ENCODE results near the gene SLC7A9.

GRCh38 chr19:32824916-32825608, 44.5 kb downstream of the SLC7A9 start:
- no peak for TF ChIP-seq CTCF (IDR thresholded peaks at IDR 0.05; ENCODE audit: poor library complexity, severe bottlenecking)
- no peak for TF ChIP-seq POLR2AphosphoS5 (IDR thresholded peaks at IDR 0.05)
- TF ChIP-seq EP300 (conservative IDR thresholded peaks at IDR 0.05; ENCODE audit: poor library complexity, severe bottlenecking) = no peak
- no peak for TF ChIP-seq TAF1 (IDR thresholded peaks at IDR 0.05; ENCODE audit: low read depth)
- TF ChIP-seq EZH2 (IDR thresholded peaks at IDR 0.05; ENCODE audit: borderline replicate concordance, insufficient read depth, low read length, poor library complexity, severe bottlenecking) = no peak

Measured in neural cell (in vitro differentiated cells).